H1 (cell line): ENCODE measurements around the gene SPOPL. TPM values are rescaled to one million over a fixed set of nuclear protein-coding genes. Genes with fewer than 3 reads are reported as not detected.

Experiments
- CTCF ChIA-PET: fragments of 300-600 bp; sonication (Branson Sonifier 250); formaldehyde crosslinking; loops from one replicate; lab custom pipeline; 2021; ENCODE audit not compliant: partially characterized antibody; lab: Charles Lee
- POLR2A ChIA-PET: fragments of 300-600 bp; sonication (Branson Sonifier 250); formaldehyde crosslinking; loops from one replicate; lab custom pipeline; 2021; ENCODE audit warnings: inconsistent platforms; ENCODE audit not compliant: partially characterized antibody; lab: Charles Lee
- DNase-seq, 2 experiments: peaks; one replicate each; pipeline versions ENCODE4 v3.0.0 to v3.0.0-alpha.2; 2010 to 2022; ENCODE audit warnings: low spot score in 2 of 2, low read depth in 1 of 2, mixed read lengths in 1 of 2
- FAIRE-seq: peaks from 2 replicates; lab custom pipeline; 2011; peaks lifted over from hg19 to GRCh38; lab: Jason Lieb, UNC
- H2AFZ ChIP-seq: 2 replicates; pipeline ENCODE4 v1.8.1; 2012; ENCODE audit warnings: low read length, inconsistent platforms
- H2AK5ac ChIP-seq: 2 replicates; pipeline ENCODE4 v1.6.1; 2013; ENCODE audit warnings: low read depth, low read length
- H2BK120ac ChIP-seq: replicated peaks from 2 replicates; pipeline ENCODE3; 2013; ENCODE audit warnings: low read depth, low read length, inconsistent platforms
- H2BK12ac ChIP-seq: 2 replicates; pipeline ENCODE4 v1.6.1; 2013; ENCODE audit warnings: low read depth, low read length
- H2BK15ac ChIP-seq: 2 replicates; pipeline ENCODE4 v1.6.1; 2013; ENCODE audit warnings: low read length
- H2BK20ac ChIP-seq: 2 replicates; pipeline ENCODE4 v1.6.1; 2013; ENCODE audit warnings: low read length
- H2BK5ac ChIP-seq: 2 replicates; pipeline ENCODE4 v1.6.1; 2013; ENCODE audit warnings: low read depth, low read length
- H3K14ac ChIP-seq: 2 replicates; pipeline ENCODE4 v1.6.1; 2013; ENCODE audit warnings: inconsistent platforms; ENCODE audit not compliant: insufficient read length
- H3K18ac ChIP-seq: 2 replicates; pipeline ENCODE4 v1.6.1; 2013; ENCODE audit warnings: low read length; ENCODE audit errors: extremely low read depth
- H3K23ac ChIP-seq: 2 replicates; pipeline ENCODE4 v1.6.1; 2013; ENCODE audit warnings: inconsistent platforms; ENCODE audit not compliant: insufficient read length
- H3K23me2 ChIP-seq: 2 replicates; pipeline ENCODE4 v1.6.1; 2013; ENCODE audit warnings: low read depth, low read length
- H3K27ac ChIP-seq: 2 replicates; pipeline ENCODE4 v1.6.1; 2011; ENCODE audit warnings: low read depth, low read length, inconsistent platforms
- H3K27me3 ChIP-seq, 4 experiments: replicated peaks in 1 of 4; 1 replicate in 1 of 4; 2 replicates in 3 of 4; pipeline versions ENCODE4 v1.6.1 to v1.8.1; 2011 to 2013; ENCODE audit warnings: low read length in 3 of 4, mild to moderate bottlenecking in 3 of 4, inconsistent platforms in 2 of 4, mixed read lengths in 2 of 4, moderate library complexity in 1 of 4; ENCODE audit not compliant: control insufficient read depth in 3 of 4, insufficient read depth in 3 of 4; ENCODE audit errors: extremely low read depth in 1 of 4
- H3K36me3 ChIP-seq, 4 experiments: 2 replicates each; pipeline versions ENCODE4 v1.6.1 to v1.8.1; 2011 to 2013; ENCODE audit warnings: mild to moderate bottlenecking in 4 of 4, low read length in 3 of 4, moderate library complexity in 2 of 4, control low read depth in 1 of 4, inconsistent platforms in 1 of 4; ENCODE audit not compliant: insufficient read depth in 4 of 4, control insufficient read depth in 2 of 4
- H3K4ac ChIP-seq: replicated peaks from 2 replicates; pipeline ENCODE3; 2013; ENCODE audit warnings: low read length, low read depth, mixed read lengths, inconsistent platforms; ENCODE audit not compliant: insufficient read length
- H3K4me1 ChIP-seq, 4 experiments: replicated peaks in 1 of 4; 1 replicate in 1 of 4; 2 replicates in 3 of 4; pipeline versions ENCODE4 v1.6.1 to v1.8.1; 2011 to 2013; ENCODE audit warnings: low read length in 3 of 4, inconsistent platforms in 2 of 4, mixed read lengths in 1 of 4; ENCODE audit not compliant: insufficient read depth in 4 of 4, control insufficient read depth in 3 of 4
- H3K4me2 ChIP-seq, 2 experiments: 2 replicates each; pipeline versions ENCODE4 v1.6.1 to v1.8.1; 2011 to 2013; ENCODE audit warnings: low read depth in 2 of 2, low read length in 2 of 2, control low read depth in 1 of 2, inconsistent platforms in 1 of 2, mild to moderate bottlenecking in 1 of 2; ENCODE audit not compliant: insufficient read depth in 1 of 2
- H3K4me3 ChIP-seq, 4 experiments: fragments of 200-600, 300-600 bp in 1 of 4; sonication (generic), shearing (Covaris generic), sonication (Bioruptor Twin) in 1 of 4; 2 replicates each; pipeline versions ENCODE4 v1.5.1 to v1.8.1; 2011 to 2016; ENCODE audit warnings: low read length in 4 of 4, low read depth in 3 of 4, control low read depth in 2 of 4, inconsistent platforms in 2 of 4, mild to moderate bottlenecking in 2 of 4, mixed read lengths in 1 of 4, moderate library complexity in 1 of 4; ENCODE audit not compliant: insufficient read depth in 2 of 4; ENCODE audit errors: extremely low read depth in 1 of 4
- H3K56ac ChIP-seq: replicated peaks from 2 replicates; pipeline ENCODE3; 2013; ENCODE audit warnings: low read depth, mild to moderate bottlenecking, mixed read lengths, low read length, inconsistent platforms; ENCODE audit not compliant: insufficient read length
- H3K79me1 ChIP-seq: 2 replicates; pipeline ENCODE4 v1.6.1; 2013; ENCODE audit warnings: low read depth, low read length, control low read depth
- H3K79me2 ChIP-seq, 2 experiments: 2 replicates each; pipeline versions ENCODE4 v1.6.1 to v1.8.1; 2012 to 2013; ENCODE audit warnings: low read length in 2 of 2, mild to moderate bottlenecking in 2 of 2, inconsistent platforms in 1 of 2; ENCODE audit not compliant: insufficient read depth in 2 of 2, control insufficient read depth in 1 of 2
- H3K9ac ChIP-seq, 4 experiments: replicated peaks in 1 of 4; 1 replicate in 1 of 4; 2 replicates in 3 of 4; pipeline versions ENCODE4 v1.6.1 to v1.8.1; 2011 to 2013; ENCODE audit warnings: low read depth in 3 of 4, low read length in 3 of 4, control low read depth in 2 of 4, mild to moderate bottlenecking in 2 of 4, moderate library complexity in 2 of 4, inconsistent platforms in 1 of 4; ENCODE audit errors: extremely low read depth in 1 of 4
- H3K9me3 ChIP-seq, 2 experiments: 2 replicates each; pipeline versions ENCODE4 v1.6.1 to v1.8.1; 2012 to 2013; ENCODE audit warnings: mild to moderate bottlenecking in 2 of 2, moderate library complexity in 2 of 2, control low read depth in 1 of 2, inconsistent platforms in 1 of 2, low read depth in 1 of 2, low read length in 1 of 2, mixed read lengths in 1 of 2; ENCODE audit not compliant: insufficient read depth in 2 of 2
- H4K20me1 ChIP-seq, 2 experiments: replicated peaks in 1 of 2; 2 replicates each; pipeline versions ENCODE3 to v1.8.1; 2011 to 2013; ENCODE audit warnings: inconsistent platforms in 2 of 2, low read length in 2 of 2, mild to moderate bottlenecking in 1 of 2; ENCODE audit not compliant: insufficient read depth in 2 of 2, control insufficient read depth in 1 of 2
- H4K5ac ChIP-seq: 2 replicates; pipeline ENCODE4 v1.6.1; 2013; ENCODE audit warnings: low read length, low read depth, mixed read lengths, inconsistent platforms; ENCODE audit not compliant: insufficient read length
- H4K8ac ChIP-seq: 2 replicates; pipeline ENCODE4 v1.8.0; 2013; ENCODE audit warnings: mild to moderate bottlenecking, moderate library complexity, low read length, inconsistent platforms; ENCODE audit not compliant: insufficient read depth; ENCODE audit errors: extremely low read depth
- H4K91ac ChIP-seq: replicated peaks from 2 replicates; pipeline ENCODE3; 2013; ENCODE audit warnings: low read length, mixed read lengths, inconsistent platforms; ENCODE audit not compliant: insufficient read length
- BCL11A ChIP-seq, 2 experiments: IDR thresholded peaks; one replicate each; pipeline ENCODE4 v1.6.1; 2011; ENCODE audit warnings: low read depth in 2 of 2, low read length in 2 of 2, mild to moderate bottlenecking in 2 of 2
- CBX8 ChIP-seq: fragments of 300-800, 300-1000 bp; sonication (generic); IDR thresholded peaks from 2 replicates; pipeline ENCODE4 v1.7.1; 2016; ENCODE audit warnings: low read depth, low read length, borderline replicate concordance
- NRF1 ChIP-seq: IDR thresholded peaks from 2 replicates; pipeline ENCODE4 v1.6.1; 2011; ENCODE audit warnings: mild to moderate bottlenecking, low read depth, low read length, improper control_type of control experiment
- SP1 ChIP-seq: IDR thresholded peaks from 2 replicates; pipeline ENCODE4 v1.6.1; 2011; ENCODE audit warnings: low read depth, low read length
- ZNF274 ChIP-seq: IDR thresholded peaks from 2 replicates; pipeline ENCODE4 v1.7.0; 2012; ENCODE audit warnings: low read length, borderline replicate concordance; ENCODE audit errors: extremely low read depth
- WGBS, 2 experiments: shearing (Covaris generic) in 1 of 2; methylation state at CpG; one replicate each; pipeline versions ENCODE4 v1.1.6 to v1.1.7; 2013 to 2015; ENCODE audit warnings: low lambda C conversion rate in 2 of 2, mixed read lengths in 2 of 2, inconsistent platforms in 1 of 2, low coverage in 1 of 2, missing lambda C conversion rate in 1 of 2; ENCODE audit not compliant: insufficient replicate concordance in 2 of 2, insufficient coverage in 1 of 2, insufficient read length in 1 of 2; ENCODE audit errors: extremely low coverage in 1 of 2, missing lambda C conversion rate in 1 of 2; 5-methylcytosine and 5-hydroxymethylcytosine counted together
- polyA plus RNA-seq, 7 experiments: library from polyadenylated mRNA; depleted of rRNA in 3 of 7; stranded (reverse) in 5 of 7; unstranded in 2 of 7; fragments of >200 nt in 5 of 7; fragments of 200-250 nt in 2 of 7; gene quantifications; 1 replicate in 5 of 7; 2 replicates in 1 of 7; 4 replicates in 1 of 7; pipeline versions ENCODE4 v1.2.1 to v1.2.3, GENCODE V29; 2011 to 2013; ENCODE audit warnings: missing spikeins in 2 of 7, mixed read lengths in 2 of 7
- total RNA-seq: library from RNA; stranded (reverse); fragmentation: NEBNext Ultra II Directional; extraction: Animal tissue kit (Norgen Biotek cat#: 25700); gene quantifications from 2 replicates; pipeline ENCODE4 v1.2.1, GENCODE V29; 2021

Gene SPOPL
- total and polyA plus RNA-seq, 2 of the 8 experiments (the other 6 are each of a cell fraction or from before 2014, with no cell fraction given) = 1.9 to 14.5 TPM

DNA sequence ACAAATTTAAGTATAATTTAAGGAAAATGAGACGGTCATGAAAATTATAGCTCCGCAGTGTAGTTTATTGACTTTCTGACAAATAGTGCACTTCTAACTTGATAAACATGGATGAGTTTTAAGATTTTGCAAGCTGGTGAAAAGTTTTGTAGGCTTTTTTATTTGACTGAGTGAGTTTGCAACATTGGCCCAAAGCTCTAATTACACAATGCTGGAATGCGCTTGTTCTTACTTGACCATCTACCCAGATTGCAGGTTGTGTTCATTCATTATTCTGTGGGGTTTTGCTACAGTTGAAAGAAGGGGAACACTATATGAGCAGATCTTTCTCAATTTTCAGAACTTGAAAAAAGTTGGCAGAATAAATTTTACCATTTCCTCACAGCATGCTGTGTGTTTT is 13.5 kb downstream of the SPOPL start:
- Histone ChIP-seq H3K36me3 (no peaks in the 10 kb centered on the region), H4K20me1 (peaks cover 2 to 4% of the 10 kb centered on the region in 2 experiments), H3K9ac (no peak overlapping the region), H3K23ac (no peak overlapping the region), H4K8ac (no peak overlapping the region), H3K9me3 (no peaks in the 10 kb centered on the region), H3K14ac (no peak overlapping the region), H3K4me3 (no peak overlapping the region), H3K4me1 (peaks cover 4 to 9% (median 4%) of the 10 kb centered on the region in 4 experiments; a peak in 5 of 7 replicates), H2BK15ac (no peak overlapping the region), H2BK5ac (no peak overlapping the region), H2BK12ac (no peak overlapping the region), H3K27ac (no peak overlapping the region), H4K91ac (no peak overlapping the region), H3K79me1 (peaks cover 5% of the 10 kb centered on the region; the same call in 1 of the 2 replicates)
- no peak for DNase-seq
- POLR2A ChIA-PET = interaction anchor here (1.2 to 2.0 kb wide), 2 partner anchors 12 to 14 kb away, joined by 4 to 8 read pairs; partner anchors contain the start of gene SPOPL
- 95% methylated on average over 3 of the region's 3 CpGs; no CpG with 5 or more reads in 1 of the 2 experiments for WGBS, 2 experiments
- no peak for TF ChIP-seq CBX8
- TF ChIP-seq ZNF274 = no peak
- TF ChIP-seq NRF1 = no peak
- TF ChIP-seq SP1 = no peak
- no peak for TF ChIP-seq BCL11A (IDR thresholded peaks at IDR 0.05; ENCODE audit: low read depth in 2 of 2, low read length in 2 of 2)
- TF ChIP-seq, all 59 proteins: peak for 0
- no peak for FAIRE-seq
- H2BK120ac ChIP-seq = no peak overlapping the region
- H3K18ac ChIP-seq = no peak overlapping the region
- no peaks in the 10 kb centered on the region for H3K27me3 ChIP-seq
- CTCF ChIA-PET = interaction anchor here (1.2 kb wide), 2 partner anchors 14 to 602 kb away, joined by 3 read pairs; no protein-coding TSS in a partner anchor
- no peak overlapping the region for H2AK5ac ChIP-seq
- H3K79me2 ChIP-seq = peaks cover 0 to 94% of the 10 kb centered on the region in 2 experiments; a peak in 3 of 4 replicates
- no peak overlapping the region for H3K56ac ChIP-seq
- H2BK20ac ChIP-seq = no peak overlapping the region
- H3K4me2 ChIP-seq = no peak overlapping the region
- H2AFZ ChIP-seq = no peak overlapping the region
- no peak overlapping the region for H3K4ac ChIP-seq
- no peaks in the 10 kb centered on the region for H3K23me2 ChIP-seq
- H4K5ac ChIP-seq = no peak overlapping the region
